MCF 10A (cell line): ENCODE measurements around the gene HPGDS. TPM values are rescaled to one million over a fixed set of nuclear protein-coding genes. Genes with fewer than 3 reads are reported as not detected.
"Not testable (repeated sequence)": the region's sequence is repeated elsewhere in the genome, so short reads cannot be mapped to it uniquely, and the experiment has no call there.

Experiments used
- BruUV-seq: library from RNA; stranded (reverse); fragments of 400-500 nt; replicated peaks from 2 replicates; lab custom pipeline; 2021; lab: Mats Ljungman, UMichigan
- CTCF ChIA-PET: fragments of 300-600 bp; sonication (Branson Sonifier 250); formaldehyde crosslinking; extraction: SDS; loops from one replicate; lab custom pipeline; 2021; ENCODE audit warnings: antibody characterized with exemption, inconsistent platforms; lab: Yijun Ruan, JAX
- POLR2A ChIA-PET: fragments of 300-600, 350-650 bp; sonication (Branson Sonifier 250); formaldehyde crosslinking; extraction: SDS; loops from one replicate; lab custom pipeline; 2020; ENCODE audit warnings: antibody characterized with exemption, inconsistent platforms; lab: Yijun Ruan, JAX
- DNase-seq: peaks from one replicate; pipeline ENCODE4 v3.0.0-alpha.2; 2018; ENCODE audit not compliant: unreplicated experiment
- H3K27ac Mint-ChIP-seq: one replicate; pipeline ENCODE4 v1.8.0; 2022; ENCODE audit warnings: mild to moderate bottlenecking, low read depth, mixed read lengths; ENCODE audit not compliant: unreplicated experiment
- H3K27me3 Mint-ChIP-seq: one replicate; pipeline ENCODE4 v1.8.0; 2022; ENCODE audit warnings: mixed read lengths; ENCODE audit not compliant: insufficient read depth, unreplicated experiment
- H3K36me3 Mint-ChIP-seq: one replicate; pipeline ENCODE4 v1.8.0; 2022; ENCODE audit warnings: mild to moderate bottlenecking, moderate library complexity, mixed read lengths; ENCODE audit not compliant: insufficient read depth, unreplicated experiment
- H3K4me1 Mint-ChIP-seq: one replicate; pipeline ENCODE4 v1.8.0; 2022; ENCODE audit warnings: mixed read lengths; ENCODE audit not compliant: insufficient read depth, unreplicated experiment
- H3K4me3 Mint-ChIP-seq: one replicate; pipeline ENCODE4 v1.8.0; 2022; ENCODE audit warnings: mild to moderate bottlenecking, moderate library complexity, mixed read lengths; ENCODE audit not compliant: unreplicated experiment
- H3K9me3 Mint-ChIP-seq: one replicate; pipeline ENCODE4 v1.8.0; 2022; ENCODE audit warnings: mixed read lengths; ENCODE audit not compliant: unreplicated experiment
- CTCF ChIP-seq: fragments of 200-600 bp; IDR thresholded peaks from one replicate; pipeline ENCODE4 v1.8.0; 2022; ENCODE audit warnings: antibody characterized with exemption, mild to moderate bottlenecking; ENCODE audit not compliant: unreplicated experiment
- intact Hi-C: fragments of 100-400 bp; cut with micrococcal nuclease; formaldehyde crosslinking; loops from 2 replicates; pipeline ENCODE4 v1.14.1; 2022
- total RNA-seq: library from RNA; stranded (reverse); gene quantifications from 2 replicates; pipeline ENCODE4 v1.2.3, GENCODE V29; 2022

The HPGDS gene
- total RNA-seq, 1 experiment from 2014 or later = not detected

- peak; percentile 51 for TF ChIP-seq CTCF
- no peak overlapping the region for H3K4me3 Mint-ChIP-seq
- ChIA-PET POLR2A (interaction anchor here (0.8 kb wide), 1 partner anchor 96 kb away, joined by 3 read pairs; no protein-coding TSS in a partner anchor), CTCF (interaction anchor here (0.5 to 9.2 kb wide), 17 partner anchors 13 to 294 kb away, joined by 3 to 87 read pairs (median 5); no protein-coding TSS in a partner anchor)
- intact Hi-C loops = loop anchor here (1.0 to 10.0 kb wide), 5 partner anchors 87 to 810 kb away; partner anchors contain the start of gene PDLIM5
- DNase-seq = peak; percentile 46
- no peaks in the 10 kb centered on the region for H3K27me3 Mint-ChIP-seq
- H3K4me1 Mint-ChIP-seq = peaks cover 4% of the 10 kb centered on the region
- no peak overlapping the region for H3K27ac Mint-ChIP-seq
- no peaks in the 10 kb centered on the region for H3K9me3 Mint-ChIP-seq
- BruUV-seq = no TSS peak
- H3K36me3 Mint-ChIP-seq = no peaks in the 10 kb centered on the region
Observed at GRCh38 chr4:94304365-94304971, 38.2 kb downstream of the HPGDS start.

- intact Hi-C loops = loop anchor here (5.0 to 10.0 kb wide), 3 partner anchors 150 to 813 kb away; partner anchors contain the start of gene PDLIM5
- no peak for TF ChIP-seq CTCF
- ChIA-PET CTCF (interaction anchor here (1.3 to 9.2 kb wide), 4 partner anchors 13 to 105 kb away, joined by 4 to 87 read pairs (median 4); no protein-coding TSS in a partner anchor), POLR2A (interaction anchor here (0.6 to 2.2 kb wide), 4 partner anchors 32 to 149 kb away, joined by 3 to 6 read pairs (median 5); no protein-coding TSS in a partner anchor)
- Mint-ChIP-seq H3K9me3 (no peaks in the 10 kb centered on the region), H3K27ac (no peak overlapping the region), H3K4me3 (no peak overlapping the region), H3K4me1 (peaks cover 16% of the 10 kb centered on the region), H3K27me3 (no peaks in the 10 kb centered on the region), H3K36me3 (no peaks in the 10 kb centered on the region)
- no peak for DNase-seq
- BruUV-seq = no TSS peak
Observed at GRCh38 chr4:94302191-94302590, 40.4 kb downstream of the HPGDS start.

- H3K9me3 Mint-ChIP-seq = no peaks in the 10 kb centered on the region
- BruUV-seq = no TSS peak
- intact Hi-C loops = no loop called here
- peaks cover 9% of the 10 kb centered on the region for H3K36me3 Mint-ChIP-seq
- POLR2A ChIA-PET = interaction anchor here (0.7 to 1.3 kb wide), 5 partner anchors 10 to 152 kb away, joined by 3 to 4 read pairs (median 3); no protein-coding TSS in a partner anchor
- peaks cover 16% of the 10 kb centered on the region for H3K4me1 Mint-ChIP-seq
- no peak for TF ChIP-seq CTCF
- H3K27ac Mint-ChIP-seq = peak overlapping the region; percentile 3
- H3K27me3 Mint-ChIP-seq = no peaks in the 10 kb centered on the region
- peak; percentile 70 for DNase-seq
- no peak overlapping the region for H3K4me3 Mint-ChIP-seq
- CTCF ChIA-PET = interaction anchor here (0.5 to 9.2 kb wide), 8 partner anchors 9 to 824 kb away, joined by 3 to 87 read pairs (median 4); no protein-coding TSS in a partner anchor
Observed at GRCh38 chr4:94298725-94299252, 43.8 kb downstream of the HPGDS start.

- peaks cover 16% of the 10 kb centered on the region for H3K4me1 Mint-ChIP-seq
- H3K4me3 Mint-ChIP-seq, DNase-seq, BruUV-seq, H3K27ac Mint-ChIP-seq, H3K27me3 Mint-ChIP-seq, H3K9me3 Mint-ChIP-seq, POLR2A ChIA-PET, CTCF ChIA-PET, intact Hi-C loops: not testable (repeated sequence)
- peaks cover 38% of the 10 kb centered on the region for H3K36me3 Mint-ChIP-seq
Observed at GRCh38 chr4:94295473-94295872, 47.2 kb downstream of the HPGDS start.

- POLR2A ChIA-PET, H3K27ac Mint-ChIP-seq, DNase-seq, H3K27me3 Mint-ChIP-seq, H3K9me3 Mint-ChIP-seq, intact Hi-C loops, BruUV-seq, CTCF ChIA-PET, H3K4me3 Mint-ChIP-seq: not testable (repeated sequence)
- peaks cover 38% of the 10 kb centered on the region for H3K36me3 Mint-ChIP-seq
- peaks cover 13% of the 10 kb centered on the region for H3K4me1 Mint-ChIP-seq
Observed at GRCh38 chr4:94293981-94294380, 48.7 kb downstream of the HPGDS start.
